ENCODE measurements around the gene FAM111B.

- TF ChIP-seq POLR2A (IDR thresholded peaks at IDR 0.05), result no peak
- TF ChIP-seq CTCF (IDR thresholded peaks at IDR 0.05), result peak in 1 of 3 donors; percentile 40
These were observed 9.8 kb upstream of the FAM111B start for GRCh38 chr11:59097113-59097708.
